OCI-LY7 (cell line): Measurements from ENCODE around the gene TRIM28.

Experiments
- EZH2phosphoT487 ChIP-seq: fragments of 200-600 bp; sonication (generic); IDR thresholded peaks from 2 replicates; pipeline ENCODE4 v1.6.1; 2018; ENCODE audit warnings: low read depth, borderline replicate concordance, mild to moderate bottlenecking, mixed run types, antibody characterized with exemption, low read length, moderate library complexity, mixed read lengths
- TF ChIP-seq, protein P1 (sequence below): fragments of 200-600 bp; sonication (generic); conservative IDR thresholded peaks from 2 replicates; pipeline ENCODE4 v1.5.1; 2014; ENCODE audit warnings: mild to moderate bottlenecking, antibody characterized with exemption, low read length, moderate library complexity, mixed read lengths

- TF ChIP-seq, protein P1, sequence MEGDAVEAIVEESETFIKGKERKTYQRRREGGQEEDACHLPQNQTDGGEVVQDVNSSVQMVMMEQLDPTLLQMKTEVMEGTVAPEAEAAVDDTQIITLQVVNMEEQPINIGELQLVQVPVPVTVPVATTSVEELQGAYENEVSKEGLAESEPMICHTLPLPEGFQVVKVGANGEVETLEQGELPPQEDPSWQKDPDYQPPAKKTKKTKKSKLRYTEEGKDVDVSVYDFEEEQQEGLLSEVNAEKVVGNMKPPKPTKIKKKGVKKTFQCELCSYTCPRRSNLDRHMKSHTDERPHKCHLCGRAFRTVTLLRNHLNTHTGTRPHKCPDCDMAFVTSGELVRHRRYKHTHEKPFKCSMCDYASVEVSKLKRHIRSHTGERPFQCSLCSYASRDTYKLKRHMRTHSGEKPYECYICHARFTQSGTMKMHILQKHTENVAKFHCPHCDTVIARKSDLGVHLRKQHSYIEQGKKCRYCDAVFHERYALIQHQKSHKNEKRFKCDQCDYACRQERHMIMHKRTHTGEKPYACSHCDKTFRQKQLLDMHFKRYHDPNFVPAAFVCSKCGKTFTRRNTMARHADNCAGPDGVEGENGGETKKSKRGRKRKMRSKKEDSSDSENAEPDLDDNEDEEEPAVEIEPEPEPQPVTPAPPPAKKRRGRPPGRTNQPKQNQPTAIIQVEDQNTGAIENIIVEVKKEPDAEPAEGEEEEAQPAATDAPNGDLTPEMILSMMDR: no peak
- no peak for TF ChIP-seq EZH2phosphoT487
These were observed 13.6 kb downstream of the TRIM28 start for GRCh38 chr19:58557221-58558065.
